Activated T-helper 9 cell treated with anti-CD3 and anti-CD28 coated beads, Interleukin-2, amount 50 U/mL, for 16 hours (primary cell): ENCODE results near the gene CAPZA1.

Experiments used
- DNase-seq: peaks from one replicate; pipeline ENCODE4 v3.0.0-alpha.2; 2020; ENCODE audit warnings: low read depth

The CAPZA1 gene

GRCh38 chr1:112677501-112677900 is 57.9 kb downstream of the CAPZA1 start:
- DNase-seq: no peak

GRCh38 chr1:112678605-112679004 is 59.0 kb downstream of the CAPZA1 start:
- DNase-seq: no peak

GRCh38 chr1:112685913-112686312 is 66.3 kb downstream of the CAPZA1 start:
- DNase-seq: no peak

GRCh38 chr1:112686417-112686816 is 66.8 kb downstream of the CAPZA1 start:
- DNase-seq: no peak

GRCh38 chr1:112686835-112687234 is 67.2 kb downstream of the CAPZA1 start:
- DNase-seq: no peak

GRCh38 chr1:112687361-112687760 is 67.7 kb downstream of the CAPZA1 start:
- DNase-seq: no peak

- DNase-seq: no peak
Observed at GRCh38 chr1:112687785-112688496, 68.3 kb downstream of the CAPZA1 start.

- no peak for DNase-seq
Observed at GRCh38 chr1:112688781-112689193, 69.2 kb downstream of the CAPZA1 start.

- no peak for DNase-seq
Observed at GRCh38 chr1:112689196-112689841, 69.7 kb downstream of the CAPZA1 start.

GRCh38 chr1:112689842-112690237 is 70.2 kb downstream of the CAPZA1 start:
- no peak for DNase-seq

- DNase-seq: no peak
Observed at GRCh38 chr1:112692681-112693080, 73.0 kb downstream of the CAPZA1 start.

GRCh38 chr1:112693821-112694220 is 74.2 kb downstream of the CAPZA1 start:
- DNase-seq: no peak

- DNase-seq: no peak
Observed at GRCh38 chr1:112694363-112694929, 74.8 kb downstream of the CAPZA1 start.

GRCh38 chr1:112695276-112695675 is 75.6 kb downstream of the CAPZA1 start:
- DNase-seq: no peak

- no peak for DNase-seq
Observed at GRCh38 chr1:112696578-112697314, 77.1 kb downstream of the CAPZA1 start.

- DNase-seq: no peak
Observed at GRCh38 chr1:112697781-112698201, 78.2 kb downstream of the CAPZA1 start.

GRCh38 chr1:112698366-112699310 is 79.0 kb downstream of the CAPZA1 start:
- DNase-seq: no peak

- no peak for DNase-seq
Observed at GRCh38 chr1:112699425-112700144, 80.0 kb downstream of the CAPZA1 start.

GRCh38 chr1:112700290-112701226 is 80.9 kb downstream of the CAPZA1 start:
- DNase-seq: peak; percentile 48
